GM12864 (cell line): ENCODE data around the gene RANBP10.
A peak's percentile ranks its signal among the peaks of the same experiment; 100 is the strongest.

Experiments used
- DNase-seq: peaks from one replicate; pipeline ENCODE4 v3.0.0-alpha.2; 2011; ENCODE audit warnings: low read depth
- H3K4me3 ChIP-seq: 2 replicates; pipeline ENCODE4 v1.5.1; 2011; ENCODE audit warnings: mild to moderate bottlenecking, low read depth, low read length, control low read depth
- TF ChIP-seq, protein P1 (sequence below): IDR thresholded peaks from 2 replicates; pipeline ENCODE4 v1.5.1; 2011; ENCODE audit warnings: low read depth, mild to moderate bottlenecking, moderate library complexity, low read length, control low read depth, inconsistent platforms; ENCODE audit errors: missing control alignments

The RANBP10 gene

DNA sequence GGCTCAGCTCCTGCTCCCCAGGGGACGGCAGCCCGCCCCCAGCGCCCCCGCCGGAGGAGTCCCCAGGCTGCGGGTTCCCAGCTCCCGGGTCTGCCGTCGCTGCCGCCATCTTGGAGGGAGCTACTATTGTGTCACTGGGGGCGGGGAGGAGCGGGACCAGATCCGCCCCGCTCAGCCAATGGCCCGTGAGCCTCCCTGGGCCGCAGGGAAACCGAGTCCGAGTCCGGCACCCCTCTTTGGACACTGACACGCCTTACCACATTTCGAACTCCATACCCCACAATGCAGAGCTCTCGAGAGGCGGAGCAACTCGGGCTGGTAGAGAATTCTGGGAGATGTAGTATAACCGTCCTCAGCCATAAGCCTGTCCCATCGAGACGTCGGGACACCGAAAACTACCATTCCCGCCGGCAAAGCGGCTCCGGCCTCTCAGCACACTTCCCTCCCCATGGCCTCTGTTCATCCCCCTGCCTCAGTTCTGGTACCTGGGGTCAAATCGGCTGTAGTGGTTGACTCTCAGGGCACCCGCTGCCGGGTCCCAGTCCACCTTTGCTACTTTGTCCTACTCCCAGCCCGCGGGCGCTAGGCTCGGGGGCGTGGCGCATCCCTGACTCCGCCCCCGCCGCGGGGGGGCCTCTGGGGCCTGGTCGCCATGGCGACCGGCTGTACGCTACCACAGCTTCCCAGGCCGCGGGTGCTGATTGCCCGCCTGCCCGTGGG, at the start of gene RANBP10, which contains the start of gene TSNAXIP1:
RANBP10 (minus strand) TSS at position 133 of the 720 bp plus-strand sequence; CDS start at position 109, 24 bp downstream.
TSNAXIP1 (plus strand) TSS at position 462 of the 720 bp plus-strand sequence. CDS start 261 bp downstream, outside the sequence.
- peak; percentile 98 for DNase-seq
- H3K4me3 ChIP-seq: peak within 1 kb of the TSS; percentile 92
- TF ChIP-seq, protein P1, sequence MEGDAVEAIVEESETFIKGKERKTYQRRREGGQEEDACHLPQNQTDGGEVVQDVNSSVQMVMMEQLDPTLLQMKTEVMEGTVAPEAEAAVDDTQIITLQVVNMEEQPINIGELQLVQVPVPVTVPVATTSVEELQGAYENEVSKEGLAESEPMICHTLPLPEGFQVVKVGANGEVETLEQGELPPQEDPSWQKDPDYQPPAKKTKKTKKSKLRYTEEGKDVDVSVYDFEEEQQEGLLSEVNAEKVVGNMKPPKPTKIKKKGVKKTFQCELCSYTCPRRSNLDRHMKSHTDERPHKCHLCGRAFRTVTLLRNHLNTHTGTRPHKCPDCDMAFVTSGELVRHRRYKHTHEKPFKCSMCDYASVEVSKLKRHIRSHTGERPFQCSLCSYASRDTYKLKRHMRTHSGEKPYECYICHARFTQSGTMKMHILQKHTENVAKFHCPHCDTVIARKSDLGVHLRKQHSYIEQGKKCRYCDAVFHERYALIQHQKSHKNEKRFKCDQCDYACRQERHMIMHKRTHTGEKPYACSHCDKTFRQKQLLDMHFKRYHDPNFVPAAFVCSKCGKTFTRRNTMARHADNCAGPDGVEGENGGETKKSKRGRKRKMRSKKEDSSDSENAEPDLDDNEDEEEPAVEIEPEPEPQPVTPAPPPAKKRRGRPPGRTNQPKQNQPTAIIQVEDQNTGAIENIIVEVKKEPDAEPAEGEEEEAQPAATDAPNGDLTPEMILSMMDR: no peak

DNA sequence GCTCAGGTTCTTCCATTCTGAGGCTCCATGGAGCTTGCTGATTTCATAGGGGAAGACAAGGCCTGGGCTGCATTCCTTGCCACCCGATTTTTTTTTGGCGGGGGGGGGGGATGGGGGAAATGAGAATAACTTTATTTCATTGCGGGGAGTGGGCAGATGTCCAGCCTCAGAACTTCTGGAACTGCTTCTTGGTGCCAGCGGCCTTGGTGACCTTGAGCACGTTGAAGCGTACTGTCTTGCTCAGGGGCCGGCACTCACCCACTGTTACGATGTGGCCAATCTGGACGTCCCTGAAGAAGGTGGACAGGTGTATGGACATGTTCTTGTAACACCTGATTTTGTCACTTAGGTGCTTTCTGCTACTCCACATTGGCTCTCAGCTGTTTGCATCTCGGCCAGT, 49.4 kb upstream of the RANBP10 start:
- DNase-seq: no peak
- TF ChIP-seq, protein P1: no peak
- no peak overlapping the region for H3K4me3 ChIP-seq

DNA sequence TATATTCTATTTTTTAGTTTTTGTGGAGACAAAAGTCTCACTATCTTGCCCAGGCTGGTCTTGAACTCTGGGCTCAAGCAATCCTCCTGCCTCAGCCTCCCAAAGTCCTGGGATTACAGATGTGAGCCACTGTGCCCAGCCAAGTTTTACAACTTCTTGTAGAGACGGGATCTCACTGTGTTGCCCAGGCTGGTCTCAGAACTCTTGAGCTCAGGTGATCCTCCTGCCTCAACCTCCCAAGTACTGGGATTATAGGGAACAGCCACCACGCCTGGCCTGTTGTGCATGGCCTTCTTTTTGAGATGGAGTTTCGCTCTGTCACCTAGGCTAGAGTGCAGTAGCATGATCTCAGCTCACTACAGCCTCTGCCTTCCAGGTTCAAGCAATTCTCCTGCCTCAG, 47.3 kb upstream of the RANBP10 start:
- TF ChIP-seq, protein P1: no peak
- DNase-seq: no peak

DNA sequence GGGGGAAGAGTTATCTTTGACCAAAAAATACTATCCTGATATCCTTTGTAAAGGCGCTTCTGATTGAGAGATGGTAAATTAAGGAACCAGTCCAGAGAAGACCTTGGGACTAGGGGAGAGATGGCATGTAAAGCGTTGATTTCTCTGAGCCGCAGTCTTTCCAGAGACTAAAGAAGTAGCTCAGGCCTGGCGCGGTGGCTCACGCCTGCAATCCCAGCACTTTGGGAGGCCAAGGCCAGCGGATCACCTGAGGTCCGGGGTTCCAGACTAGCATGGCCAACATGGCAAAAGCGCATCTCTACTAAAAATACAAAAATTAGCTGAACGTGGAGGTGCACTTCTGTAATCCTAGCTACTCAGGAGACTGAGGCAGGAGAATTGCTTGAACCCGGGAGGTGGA, 41.8 kb upstream of the RANBP10 start:
- peak overlapping the region; percentile 74 for H3K4me3 ChIP-seq
- DNase-seq: no peak
- TF ChIP-seq, protein P1: no peak

More for the DNA sequence above, 47.3 kb upstream of the RANBP10 start:
- H3K4me3 ChIP-seq: no peak overlapping the region

DNA sequence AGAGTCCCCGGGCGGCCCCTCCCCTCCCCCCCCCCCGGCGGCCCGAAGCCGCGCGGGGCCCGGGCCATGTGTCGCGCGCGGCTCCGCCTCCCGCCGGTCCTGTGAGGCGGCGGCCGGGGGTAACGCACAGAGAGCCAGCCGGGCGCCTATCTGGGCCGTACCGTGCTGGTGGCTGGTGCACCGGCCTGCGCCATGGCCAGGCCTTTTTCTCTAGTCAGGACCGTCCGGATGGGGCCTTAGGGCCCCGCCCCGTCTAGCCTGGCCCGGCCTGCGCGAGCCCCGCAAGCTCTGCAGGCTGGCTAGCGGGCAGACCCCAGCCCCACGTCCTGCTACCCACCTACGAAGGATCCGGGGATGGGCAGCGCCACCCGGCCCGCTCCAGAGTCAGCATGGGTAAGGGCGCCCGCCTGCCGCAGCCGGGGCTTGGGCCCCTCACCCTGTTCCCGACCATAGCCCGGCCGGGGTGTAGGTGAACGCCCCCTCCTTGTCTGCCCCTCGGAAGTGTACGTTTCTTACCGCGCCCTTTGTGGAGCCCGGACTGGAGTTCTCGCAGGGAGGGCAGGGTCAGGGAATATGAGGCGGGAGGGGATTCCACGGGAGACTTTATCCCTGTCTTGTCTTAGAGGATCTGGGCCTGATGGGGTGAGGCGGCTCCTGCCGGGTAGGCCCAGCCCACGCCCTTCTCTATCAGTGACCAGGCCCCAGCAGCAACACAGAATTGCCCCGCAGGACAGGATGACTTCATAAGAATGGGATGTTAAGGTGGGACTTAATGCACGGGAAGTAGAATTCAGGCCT, 40.9 kb upstream of the RANBP10 start, which contains the start of gene CENPT:
CENPT (minus strand) TSS at position 630 of the 798 bp plus-strand sequence. CDS start 13,834 bp downstream, outside the sequence.
- H3K4me3 ChIP-seq: peak within 1 kb of the TSS; percentile 74
- TF ChIP-seq, protein P1: no peak
- no peak for DNase-seq

DNA sequence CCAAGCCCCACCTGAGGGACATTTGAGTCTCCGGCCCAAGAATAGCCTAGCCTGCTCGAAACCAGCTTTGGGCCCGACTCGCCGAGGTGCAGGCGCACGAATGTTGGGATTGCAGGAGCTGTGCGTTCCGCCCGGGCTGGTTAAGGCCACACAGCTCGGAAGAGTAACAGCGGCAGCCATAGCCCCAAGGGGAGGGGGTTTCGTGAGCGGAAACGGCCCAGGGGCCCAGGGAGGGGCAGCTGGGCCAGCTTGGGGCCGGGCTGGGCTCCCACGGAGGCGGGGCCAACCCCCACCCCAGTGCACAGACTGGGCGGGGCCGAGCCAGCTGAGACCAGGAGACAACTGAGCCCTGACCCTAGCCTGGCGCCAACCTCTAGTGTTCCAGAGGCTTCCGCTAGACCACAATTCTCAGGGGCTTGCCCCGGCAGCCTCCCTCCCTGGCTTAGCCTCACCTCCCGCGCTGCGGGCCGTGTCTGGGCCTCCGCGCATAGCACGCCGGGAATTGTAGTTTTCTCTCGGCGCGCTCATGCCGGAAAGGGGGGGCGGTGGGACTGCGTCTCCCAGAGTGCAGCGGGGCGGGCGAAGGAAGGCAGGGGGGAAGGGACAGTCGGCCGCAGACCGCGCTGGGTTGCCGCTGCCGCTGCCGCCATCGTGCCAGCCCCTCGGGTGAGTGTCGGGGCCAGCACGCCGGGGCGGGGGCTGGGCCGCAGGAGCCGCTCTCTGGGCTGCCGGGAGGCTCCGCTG, 40.1 kb upstream of the RANBP10 start, which contains the start of gene NUTF2:
NUTF2 (plus strand) TSS at position 614 of the 744 bp plus-strand sequence. CDS start 18,198 bp downstream, outside the sequence.
- DNase-seq: peak; percentile 86
- peak within 1 kb of the TSS; percentile 74 for H3K4me3 ChIP-seq
- TF ChIP-seq, protein P1: no peak
